HG03571 (cell line): ENCODE results near the gene PI4K2A.

Source experiments
- ATAC-seq: cut with Tn5 transposase; IDR thresholded peaks from one replicate; pipeline ENCODE4 v1.9.1; 2021; ENCODE audit not compliant: unreplicated experiment

The PI4K2A gene

DNA sequence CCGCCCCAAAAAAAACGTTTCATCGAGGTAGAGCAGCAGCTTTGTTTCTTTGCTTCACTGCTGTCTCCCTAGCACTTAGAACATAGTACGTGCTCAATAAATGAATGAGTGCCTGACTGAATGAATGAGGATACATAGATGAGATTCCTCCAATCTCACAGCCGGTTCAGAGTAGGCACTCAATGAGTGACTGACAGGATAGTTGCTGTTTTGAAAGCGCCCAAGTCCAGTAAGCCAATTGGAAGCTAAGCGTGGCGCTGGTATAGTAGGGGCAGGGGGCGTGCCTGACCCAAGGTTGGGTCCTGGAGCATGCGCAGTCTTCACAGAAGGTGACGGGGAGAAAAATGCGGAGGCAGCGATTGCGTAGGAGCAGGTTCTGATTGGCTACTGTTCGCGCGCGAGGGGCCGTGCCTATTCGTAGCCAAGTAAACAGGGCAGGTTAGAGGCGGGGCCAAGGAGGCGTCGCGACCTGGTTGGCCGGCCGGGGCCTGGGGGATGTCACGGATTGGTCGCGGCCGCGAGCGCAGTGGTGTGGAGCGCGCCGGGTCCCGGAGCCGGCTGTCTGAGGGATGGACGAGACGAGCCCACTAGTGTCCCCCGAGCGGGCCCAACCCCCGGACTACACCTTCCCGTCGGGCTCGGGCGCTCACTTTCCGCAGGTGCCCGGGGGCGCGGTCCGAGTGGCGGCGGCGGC is at the start of gene PI4K2A:
PI4K2A (plus strand) TSS at position 498 of the 694 bp plus-strand sequence; CDS start at position 570, 72 bp downstream.
- peak; percentile 98 for ATAC-seq

DNA sequence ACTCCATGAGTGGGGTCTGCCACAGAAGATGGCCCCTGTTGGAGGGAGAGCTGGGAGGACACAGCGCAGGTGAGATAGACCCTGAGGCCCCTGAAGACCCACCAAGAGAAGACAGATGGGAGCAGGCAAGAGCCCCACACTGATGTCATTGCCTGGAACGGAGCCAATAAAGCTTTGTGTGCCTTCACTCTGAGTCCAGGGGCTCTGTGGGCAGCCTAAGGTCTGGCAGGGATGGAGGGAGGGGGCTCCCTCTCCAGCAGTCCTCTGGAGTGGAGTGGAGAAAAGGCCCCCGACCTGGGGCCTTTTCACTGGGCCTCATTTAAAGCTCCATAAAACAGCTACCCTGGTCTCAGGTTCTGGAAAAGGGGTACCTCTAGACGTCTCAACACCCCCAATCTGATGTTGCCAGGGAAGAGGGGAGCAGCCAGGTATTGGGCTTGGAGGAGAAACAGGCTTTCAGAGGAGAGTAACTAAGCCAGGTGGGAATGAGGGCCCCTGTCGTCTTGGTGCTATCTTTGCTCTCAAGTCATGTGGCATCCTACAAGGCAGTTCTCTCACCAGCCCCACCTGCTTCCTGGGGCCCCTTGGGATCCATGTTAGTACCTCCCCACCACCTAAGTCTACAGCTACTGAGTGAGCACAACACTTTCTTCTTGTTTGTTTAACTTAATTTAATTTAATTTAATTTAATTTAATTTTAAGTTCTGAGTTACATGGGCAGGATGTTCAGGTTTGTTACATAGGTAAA is 49.5 kb upstream of the PI4K2A start:
- ATAC-seq: no peak

DNA sequence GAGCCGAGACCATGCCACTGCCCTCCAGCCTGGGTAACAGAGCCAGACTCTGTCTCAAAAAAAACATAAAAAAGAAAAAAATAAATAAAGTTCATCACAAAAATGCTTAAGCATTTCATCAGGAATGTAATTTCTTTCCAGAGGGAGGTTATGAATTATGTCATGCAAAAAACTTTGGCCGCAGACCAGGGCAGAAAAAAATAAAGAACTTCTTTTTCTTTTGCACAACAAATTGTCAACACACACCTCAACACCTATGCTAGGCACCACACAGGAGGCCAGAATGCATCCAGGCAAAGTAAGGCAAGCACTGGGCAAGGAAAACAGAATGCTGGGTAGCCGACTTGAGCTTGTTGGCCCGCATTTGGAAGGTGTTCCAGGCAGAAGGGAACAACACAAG is 47.0 kb upstream of the PI4K2A start:
- ATAC-seq: no peak

DNA sequence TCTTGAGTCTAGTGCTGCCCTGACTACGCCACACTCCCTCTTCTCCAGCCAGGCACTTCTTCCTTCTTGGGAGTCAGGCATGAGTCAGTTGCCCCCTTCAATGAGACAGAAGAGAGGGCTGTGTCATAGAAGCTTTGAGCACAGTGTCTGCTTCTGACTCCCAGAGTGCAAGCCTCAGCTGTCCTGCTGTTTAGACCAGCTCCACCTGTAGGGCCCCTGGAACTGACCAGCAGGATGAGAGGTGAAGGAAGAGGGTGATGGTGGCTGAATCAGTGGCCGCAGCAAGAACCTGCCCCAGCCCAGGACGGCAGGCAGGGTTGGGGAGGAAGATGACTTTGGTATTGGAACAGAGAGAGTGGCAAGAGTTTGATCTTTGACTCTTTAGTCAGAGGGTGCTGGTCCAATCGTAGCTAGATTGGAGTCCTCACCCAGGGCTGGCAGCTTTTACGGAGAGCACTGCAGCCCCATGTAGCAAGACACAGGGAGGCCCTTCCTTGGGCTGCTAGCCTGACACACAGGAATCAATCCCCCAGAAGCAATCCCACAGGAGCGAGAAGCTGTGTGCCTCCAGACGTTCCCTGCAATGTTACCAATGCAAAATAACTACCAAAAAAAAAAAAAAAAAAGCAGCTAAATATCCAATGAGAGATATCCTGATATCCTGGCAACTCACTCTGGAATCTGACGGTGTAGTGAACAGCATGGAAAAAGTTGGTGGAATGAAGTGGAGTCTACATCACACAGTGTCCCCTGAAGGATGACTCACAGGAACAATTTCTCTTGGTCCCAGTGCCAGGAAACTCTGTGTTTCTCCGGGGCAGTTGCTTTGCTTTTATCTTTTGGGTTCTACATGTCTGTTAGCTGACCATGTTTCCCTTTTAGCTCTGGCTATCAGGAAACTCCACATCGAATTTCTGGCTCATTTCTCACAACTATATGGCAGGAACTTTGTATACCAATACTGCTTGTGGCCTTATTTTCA is 44.1 kb upstream of the PI4K2A start:
- ATAC-seq: no peak

DNA sequence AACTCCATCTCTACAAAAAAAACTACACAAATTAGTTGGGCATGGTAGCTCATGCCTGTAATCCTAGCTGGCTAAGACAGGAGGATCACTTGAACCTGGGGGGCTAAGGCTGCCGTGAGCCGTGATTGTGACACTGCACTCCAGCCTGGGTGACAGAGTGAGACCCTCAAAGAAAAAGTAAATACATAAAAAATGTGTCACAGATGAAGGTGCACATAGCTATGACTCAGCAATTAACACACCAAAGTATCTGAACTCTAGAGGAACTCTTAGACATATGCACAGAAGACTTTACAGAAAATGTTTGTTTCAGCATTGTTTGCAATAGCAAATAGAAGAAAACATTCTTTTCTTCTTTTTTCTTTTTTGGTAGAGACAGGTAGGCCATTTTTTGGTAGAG is 42.7 kb upstream of the PI4K2A start:
- no peak for ATAC-seq

DNA sequence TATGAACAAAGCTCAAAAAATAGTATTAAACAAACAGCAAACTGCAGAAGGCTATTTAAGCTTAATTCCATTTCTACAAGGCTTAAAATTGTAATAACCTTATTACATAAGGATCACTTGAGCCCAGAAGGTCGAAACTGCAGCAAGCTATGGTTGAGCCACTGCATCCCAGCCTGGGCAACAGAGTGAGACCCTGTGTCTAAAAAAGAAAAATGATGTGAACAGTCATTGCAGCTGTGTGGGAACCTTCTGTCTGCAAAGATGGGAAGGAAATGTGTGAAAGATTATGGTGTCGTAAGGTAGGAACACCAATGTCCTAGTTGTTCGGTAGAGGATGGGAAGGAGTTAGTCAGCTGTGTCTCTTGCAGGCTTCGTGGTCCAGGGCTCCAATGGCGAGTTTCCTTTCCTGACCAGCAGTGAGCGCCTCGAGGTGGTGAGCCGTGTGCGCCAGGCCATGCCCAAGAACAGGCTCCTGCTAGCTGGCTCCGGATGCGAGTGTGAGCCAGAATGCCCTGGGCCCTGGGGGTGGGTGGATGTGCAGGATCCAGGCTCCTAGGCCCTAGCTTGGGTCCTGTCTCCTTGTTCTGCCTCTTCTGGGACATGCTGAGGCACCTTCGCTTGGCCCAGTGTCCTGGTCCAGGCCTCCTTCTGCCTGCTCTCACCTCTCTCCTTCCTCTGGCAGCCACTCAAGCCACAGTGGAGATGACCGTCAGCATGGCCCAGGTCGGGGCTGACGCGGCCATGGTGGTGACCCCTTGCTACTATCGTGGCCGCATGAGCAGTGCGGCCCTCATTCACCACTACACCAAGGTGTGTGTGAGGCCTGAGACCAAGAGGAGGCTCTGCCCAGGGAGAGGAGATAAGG is 41.8 kb upstream of the PI4K2A start:
- no peak for ATAC-seq

DNA sequence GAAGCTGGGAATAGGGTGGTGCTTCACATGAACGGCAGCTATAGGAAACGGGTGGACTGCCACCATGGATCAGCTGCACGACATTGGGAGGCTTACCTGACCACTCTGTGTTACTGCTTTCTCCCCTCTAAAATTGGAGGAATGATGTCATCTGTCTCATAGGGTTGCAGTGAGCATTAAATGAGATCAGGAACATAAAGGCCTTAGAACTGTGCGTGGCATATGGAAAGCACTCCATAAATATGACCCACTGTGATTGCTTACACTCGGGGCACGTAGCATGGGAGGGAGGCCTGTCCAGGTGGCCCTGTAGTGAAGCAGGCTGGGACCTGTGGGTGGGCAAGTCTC is 41.2 kb upstream of the PI4K2A start:
- ATAC-seq: no peak

DNA sequence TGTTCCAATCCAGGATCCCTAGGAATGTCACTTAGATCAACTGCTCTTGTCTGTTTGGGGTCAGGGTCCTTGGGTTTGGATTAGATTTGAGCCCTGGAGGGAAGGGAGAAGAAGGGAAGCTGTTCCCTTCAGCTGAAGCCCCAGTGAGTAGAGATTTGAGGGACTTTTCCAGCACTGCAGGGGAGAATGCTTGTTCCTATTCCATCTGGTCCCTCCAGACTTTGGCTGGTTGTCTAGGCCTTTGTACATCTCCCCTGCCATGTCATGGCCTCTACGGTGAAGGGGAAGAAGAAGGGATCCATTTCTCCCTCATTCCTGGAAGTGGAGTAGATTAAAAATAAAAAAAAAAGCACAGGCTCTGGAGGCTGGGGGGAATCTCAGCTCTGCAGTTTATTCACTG is 39.9 kb upstream of the PI4K2A start:
- ATAC-seq: no peak

DNA sequence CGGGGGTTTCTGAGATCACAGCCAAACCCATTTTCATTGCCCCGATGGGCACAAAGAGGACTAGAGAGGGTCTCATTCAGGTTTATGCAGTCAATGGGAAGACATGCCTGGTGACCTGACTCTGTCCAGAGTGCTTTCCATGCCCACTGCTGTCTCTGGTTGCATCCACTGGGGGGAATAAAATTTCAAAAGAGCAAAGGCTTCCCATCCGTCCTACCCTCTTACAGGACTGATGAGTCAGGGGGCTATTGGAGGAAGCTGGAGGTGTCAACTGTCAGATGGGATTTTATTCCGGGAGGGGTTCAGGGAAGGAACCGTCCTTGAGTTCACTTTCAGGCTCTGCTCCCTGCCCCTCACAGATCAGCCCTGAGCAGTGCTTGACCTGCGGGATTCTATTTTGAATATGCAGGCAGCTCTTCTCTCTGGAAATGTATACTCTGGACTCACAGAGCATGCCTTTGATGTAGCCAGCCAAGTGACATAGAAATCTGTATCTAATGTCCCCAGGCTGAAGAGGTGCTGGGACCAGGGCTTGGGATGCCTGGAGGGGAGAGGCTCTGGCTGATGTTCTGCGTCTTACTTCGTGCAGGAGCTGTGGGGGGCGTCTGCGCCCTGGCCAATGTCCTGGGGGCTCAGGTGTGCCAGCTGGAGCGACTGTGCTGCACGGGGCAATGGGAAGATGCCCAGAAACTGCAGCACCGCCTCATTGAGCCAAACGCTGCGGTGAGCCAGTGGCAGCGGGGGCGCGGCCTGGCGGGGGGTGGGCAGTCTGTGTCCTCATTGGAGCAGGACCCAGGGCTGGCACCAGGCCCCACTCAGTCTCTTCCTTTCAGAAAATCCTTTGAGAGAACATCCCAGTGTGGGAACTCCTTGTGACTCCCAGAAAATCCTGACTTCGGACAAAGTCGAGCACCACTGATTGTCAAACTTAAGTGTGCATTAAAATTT is 38.9 kb upstream of the PI4K2A start:
- no peak for ATAC-seq

DNA sequence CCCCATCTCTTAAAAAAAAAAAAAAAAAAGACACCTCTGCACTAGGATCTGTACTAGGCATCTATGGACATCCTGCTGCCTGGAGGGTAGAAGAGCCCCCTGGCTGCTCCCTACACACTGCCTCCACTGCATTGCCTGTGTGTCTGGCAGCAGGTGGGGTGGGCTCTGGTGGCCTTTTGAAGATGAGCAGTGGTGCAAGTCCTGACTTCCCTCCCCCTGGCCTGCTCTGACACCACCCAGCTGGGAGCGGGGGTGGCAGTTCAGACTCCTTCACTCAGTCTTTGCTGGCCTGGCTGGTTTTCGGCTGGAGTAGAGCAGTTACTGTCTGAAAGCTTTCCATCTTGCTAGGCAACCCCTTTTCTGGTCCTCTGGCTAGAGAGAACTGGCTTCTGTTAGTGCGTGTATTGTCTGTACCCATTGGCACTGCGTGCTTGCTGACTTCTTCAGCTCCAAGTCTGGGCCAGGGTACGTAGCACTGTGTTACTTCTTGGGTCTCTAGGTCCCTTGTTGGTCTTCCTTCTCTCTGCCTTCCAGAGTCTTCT is 33.3 kb upstream of the PI4K2A start:
- ATAC-seq: no peak

DNA sequence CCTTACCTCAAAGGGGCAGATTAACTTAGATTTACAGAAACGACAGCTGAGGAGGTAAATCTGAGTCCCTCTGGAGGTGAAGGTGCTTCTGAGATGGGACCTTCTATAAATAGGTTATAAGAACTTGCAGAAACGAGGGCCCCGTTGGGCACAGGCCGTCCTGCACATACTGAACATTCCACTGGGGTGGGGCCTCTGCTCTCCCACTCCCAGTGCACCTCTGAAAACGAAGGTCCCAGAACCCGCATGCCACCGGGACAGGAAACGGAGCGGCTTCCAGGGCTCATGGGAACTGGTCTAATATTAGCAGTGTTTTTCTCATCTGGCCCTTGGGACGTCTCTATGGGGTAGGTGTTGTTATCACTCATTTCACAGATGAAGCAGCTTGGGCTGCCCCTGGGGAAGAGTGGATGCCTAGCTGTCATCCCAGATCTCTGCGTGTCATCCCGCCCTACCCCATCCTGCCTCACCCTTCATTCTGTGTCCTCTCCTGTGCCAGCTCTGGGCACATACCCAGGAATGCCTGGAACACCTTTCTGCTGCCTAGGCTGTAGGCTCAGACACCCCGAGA is 31.4 kb upstream of the PI4K2A start:
- no peak for ATAC-seq

DNA sequence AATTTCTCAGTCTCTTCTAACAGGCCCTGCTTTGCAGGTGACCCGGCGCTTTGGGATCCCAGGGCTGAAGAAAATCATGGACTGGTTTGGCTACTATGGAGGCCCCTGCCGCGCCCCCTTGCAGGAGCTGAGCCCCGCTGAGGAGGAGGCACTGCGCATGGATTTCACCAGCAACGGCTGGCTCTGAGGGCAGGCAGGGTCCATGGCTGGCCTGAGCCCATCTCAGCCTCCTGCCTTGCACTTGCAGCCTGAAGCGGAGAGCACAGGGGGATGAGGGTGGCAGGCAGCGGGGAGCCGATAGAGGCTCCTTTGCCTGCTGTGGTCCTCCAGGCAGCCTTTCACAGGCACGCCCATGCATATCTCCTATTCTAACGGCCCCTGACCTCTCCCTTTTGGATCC is 29.0 kb upstream of the PI4K2A start:
- ATAC-seq: no peak

DNA sequence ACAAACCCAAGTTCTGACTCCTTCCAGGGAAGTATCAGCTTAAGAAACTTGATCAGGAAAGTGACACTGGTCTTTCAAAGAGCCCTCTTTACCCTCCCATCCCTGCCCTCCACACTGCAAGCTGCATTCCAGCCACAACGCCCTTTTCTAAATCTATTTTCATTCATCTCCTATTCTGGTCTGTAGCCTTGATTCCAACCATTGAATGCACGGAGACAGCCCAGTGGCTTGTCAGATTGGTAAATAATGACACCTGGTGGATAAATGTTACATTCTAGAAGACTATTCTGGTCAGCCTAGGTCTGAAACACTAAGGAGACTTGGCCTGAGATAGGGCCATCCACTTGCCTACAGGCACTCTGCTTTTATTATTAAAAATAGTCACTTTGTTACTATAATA is 28.1 kb upstream of the PI4K2A start:
- ATAC-seq: no peak

DNA sequence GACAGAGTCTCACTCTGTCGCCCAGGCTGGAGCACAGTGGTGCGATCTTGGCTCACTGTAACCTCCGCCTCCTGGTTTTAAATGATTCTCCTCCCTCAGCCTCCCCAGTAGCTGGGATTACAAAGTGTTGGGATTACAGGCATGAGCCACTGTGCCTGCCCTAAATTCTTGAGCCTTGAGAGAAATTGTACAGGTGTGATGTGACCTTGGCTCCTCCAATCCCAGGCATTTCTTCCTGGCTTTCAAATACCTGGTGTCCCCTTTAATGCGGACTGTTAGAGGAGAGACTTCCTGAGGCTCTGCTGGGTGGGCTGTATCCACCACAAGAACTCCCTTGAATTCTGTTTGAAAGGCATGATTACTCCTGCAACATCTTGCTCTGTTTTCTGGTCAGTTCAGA is 22.2 kb upstream of the PI4K2A start:
- no peak for ATAC-seq

DNA sequence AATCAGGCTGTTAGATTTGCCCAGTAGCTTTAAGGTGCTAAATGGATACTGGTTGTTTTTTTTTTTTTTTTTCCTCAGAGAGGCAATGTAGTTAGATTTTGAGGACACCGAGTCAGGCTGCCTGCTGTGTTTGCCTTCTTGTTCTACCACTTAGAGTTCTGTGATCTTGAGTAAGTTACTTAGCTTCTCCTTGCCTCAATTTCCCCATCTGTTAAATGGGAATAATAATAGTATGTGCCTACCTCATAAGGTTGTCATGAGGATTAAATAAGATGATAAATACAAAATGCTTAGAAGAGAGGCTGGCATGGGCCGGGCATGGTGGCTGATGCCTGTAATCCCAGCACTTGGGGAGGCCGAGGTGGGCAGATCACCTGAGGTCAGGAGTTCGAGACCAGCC is 21.7 kb upstream of the PI4K2A start:
- ATAC-seq: no peak

DNA sequence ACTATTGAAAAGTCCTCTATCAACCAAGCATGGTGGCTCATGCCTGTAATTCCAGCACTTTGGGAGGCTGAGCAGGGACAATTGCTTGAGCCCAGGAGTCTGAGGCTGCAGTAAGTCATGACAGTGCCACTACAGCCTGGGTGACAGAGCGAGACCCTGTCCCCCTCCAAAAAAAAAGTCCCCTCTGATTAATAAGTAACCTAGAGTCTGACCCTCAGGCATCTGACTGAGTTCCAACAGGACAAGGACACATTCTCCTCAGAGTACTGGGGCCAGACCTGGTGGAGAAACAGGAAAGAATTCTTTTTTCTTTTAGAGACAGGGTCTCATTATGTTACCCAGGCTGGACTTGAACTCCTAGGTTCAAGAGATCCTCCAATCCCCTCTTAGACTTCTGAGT is 17.2 kb upstream of the PI4K2A start:
- no peak for ATAC-seq

DNA sequence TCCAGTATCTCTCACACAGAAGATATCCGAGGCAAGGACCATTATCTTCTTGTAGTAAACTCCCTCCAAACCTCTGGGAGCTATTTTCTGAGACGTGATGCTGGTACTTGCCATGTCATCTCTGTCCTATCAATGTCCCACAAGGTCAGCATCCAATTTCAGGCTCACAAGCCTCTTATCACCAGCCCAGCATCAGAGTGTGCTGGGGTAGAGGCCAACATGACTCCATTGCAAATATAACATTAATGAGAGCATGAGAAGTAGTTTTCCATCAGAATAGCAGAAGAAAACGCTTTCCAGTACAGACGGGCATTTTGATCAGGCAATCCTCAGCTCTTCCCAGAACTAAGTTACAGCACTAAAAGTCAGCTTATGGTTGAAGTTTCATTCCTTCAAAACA is 12.7 kb upstream of the PI4K2A start:
- no peak for ATAC-seq

DNA sequence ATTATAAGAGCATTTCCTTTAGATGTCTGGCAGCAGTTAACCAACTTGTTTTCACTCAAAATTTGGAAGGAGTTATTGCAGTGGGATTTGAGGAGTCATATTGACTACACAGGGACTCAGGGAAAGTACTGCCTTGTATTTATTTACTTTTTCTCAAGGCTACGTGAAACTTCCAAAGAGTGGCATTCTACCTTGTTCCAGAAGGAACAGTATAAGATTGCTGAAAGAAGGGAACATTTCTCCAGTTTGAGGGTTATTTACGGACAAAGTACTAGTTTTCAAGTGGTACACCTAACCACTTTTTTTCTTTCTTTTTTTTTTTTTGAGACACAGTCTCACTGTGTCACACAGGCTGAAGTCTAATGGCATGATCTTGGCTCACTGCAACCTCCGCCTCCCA is 12.2 kb upstream of the PI4K2A start:
- no peak for ATAC-seq

DNA sequence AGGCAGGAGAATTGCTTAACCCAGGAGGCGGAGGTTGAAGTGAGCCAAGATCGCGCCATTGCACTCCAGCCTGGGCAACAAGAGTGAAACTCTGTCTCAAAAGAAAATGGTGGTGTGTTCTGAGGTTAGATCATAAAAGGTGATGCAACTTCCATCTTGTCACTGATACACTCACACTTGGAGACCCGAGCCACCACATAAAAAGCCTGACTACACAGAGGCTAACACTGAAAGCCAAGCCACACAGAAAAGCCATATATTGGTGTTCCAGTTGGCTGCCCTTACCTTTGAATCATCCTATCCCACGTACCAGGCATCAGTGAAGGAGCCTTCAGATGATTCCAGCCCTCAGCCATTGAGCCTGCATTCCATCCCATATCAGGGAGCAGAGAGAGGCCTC is 11.2 kb upstream of the PI4K2A start:
- no peak for ATAC-seq
